Adrenal gland (tissue), 5 donors: ENCODE data around the gene RPL11.

ENCODE experiments used
- POLR2A ChIP-seq, 2 donors: fragments of 450-650 bp; IDR thresholded peaks; one replicate each; pipeline ENCODE4 v1.6.1; 2017; ENCODE audit warnings: antibody characterized with exemption in 2 of 2, mild to moderate bottlenecking in 2 of 2, moderate library complexity in 1 of 2
- TF ChIP-seq, protein P1 (sequence below), 6 experiments: fragments of 450-650 bp in 4 of 6; fragments of 200-600 bp in 2 of 6; sonication (generic) in 1 of 6; IDR thresholded peaks; 1 replicate in 5 of 6; 2 replicates in 1 of 6; pipeline versions ENCODE4 v1.5.1 to v1.8.0; 2016 to 2021; ENCODE audit warnings: antibody characterized with exemption in 6 of 6, mild to moderate bottlenecking in 2 of 6, moderate library complexity in 1 of 6
- donor health status: DM: no; HTN: no; CAD: no.

GRCh38 chr1:23742670-23743286 lies 51.2 kb downstream of the RPL11 start:
- TF ChIP-seq, protein P1, sequence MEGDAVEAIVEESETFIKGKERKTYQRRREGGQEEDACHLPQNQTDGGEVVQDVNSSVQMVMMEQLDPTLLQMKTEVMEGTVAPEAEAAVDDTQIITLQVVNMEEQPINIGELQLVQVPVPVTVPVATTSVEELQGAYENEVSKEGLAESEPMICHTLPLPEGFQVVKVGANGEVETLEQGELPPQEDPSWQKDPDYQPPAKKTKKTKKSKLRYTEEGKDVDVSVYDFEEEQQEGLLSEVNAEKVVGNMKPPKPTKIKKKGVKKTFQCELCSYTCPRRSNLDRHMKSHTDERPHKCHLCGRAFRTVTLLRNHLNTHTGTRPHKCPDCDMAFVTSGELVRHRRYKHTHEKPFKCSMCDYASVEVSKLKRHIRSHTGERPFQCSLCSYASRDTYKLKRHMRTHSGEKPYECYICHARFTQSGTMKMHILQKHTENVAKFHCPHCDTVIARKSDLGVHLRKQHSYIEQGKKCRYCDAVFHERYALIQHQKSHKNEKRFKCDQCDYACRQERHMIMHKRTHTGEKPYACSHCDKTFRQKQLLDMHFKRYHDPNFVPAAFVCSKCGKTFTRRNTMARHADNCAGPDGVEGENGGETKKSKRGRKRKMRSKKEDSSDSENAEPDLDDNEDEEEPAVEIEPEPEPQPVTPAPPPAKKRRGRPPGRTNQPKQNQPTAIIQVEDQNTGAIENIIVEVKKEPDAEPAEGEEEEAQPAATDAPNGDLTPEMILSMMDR (IDR thresholded peaks at IDR 0.05) = no peak
- no peak for TF ChIP-seq POLR2A (IDR thresholded peaks at IDR 0.05)
